ENCODE measurements around the gene CDH2. TPM values are rescaled to one million over a fixed set of nuclear protein-coding genes. Genes with fewer than 3 reads are reported as not detected.

Gene CDH2
- total RNA-seq, 1 donor from 2014 or later, result 22.8 TPM

- no peaks in the 10 kb centered on the region for H3K4me1 ChIP-seq
- intact Hi-C loops (cut with DNase I), result no loop called here
- H3K36me3 ChIP-seq, result no peaks in the 10 kb centered on the region
- TF ChIP-seq CTCF (IDR thresholded peaks at IDR 0.05), result no peak
- H3K4me3 ChIP-seq, result no peak overlapping the region
- no peak overlapping the region for H3K27ac ChIP-seq
- H3K27me3 ChIP-seq, result no peaks in the 10 kb centered on the region
- H3K9me3 ChIP-seq, result no peaks in the 10 kb centered on the region
- DNase-seq (ENCODE audit: low spot score in 2 of 2), result no peak
These were observed 142.4 kb downstream of the CDH2 start for GRCh38 chr18:28034567-28034966.

GRCh38 chr18:28032177-28032576 lies 144.8 kb downstream of the CDH2 start:
- Histone ChIP-seq H3K36me3 (no peaks in the 10 kb centered on the region), H3K27me3 (no peaks in the 10 kb centered on the region), H3K9me3 (no peaks in the 10 kb centered on the region), H3K4me1 (no peaks in the 10 kb centered on the region), H3K4me3 (no peak overlapping the region), H3K27ac (no peak overlapping the region)
- no peak for DNase-seq (ENCODE audit: low spot score in 2 of 2)
- intact Hi-C loops (cut with DNase I), result no loop called here
- no peak for TF ChIP-seq CTCF (IDR thresholded peaks at IDR 0.05)

DNA sequence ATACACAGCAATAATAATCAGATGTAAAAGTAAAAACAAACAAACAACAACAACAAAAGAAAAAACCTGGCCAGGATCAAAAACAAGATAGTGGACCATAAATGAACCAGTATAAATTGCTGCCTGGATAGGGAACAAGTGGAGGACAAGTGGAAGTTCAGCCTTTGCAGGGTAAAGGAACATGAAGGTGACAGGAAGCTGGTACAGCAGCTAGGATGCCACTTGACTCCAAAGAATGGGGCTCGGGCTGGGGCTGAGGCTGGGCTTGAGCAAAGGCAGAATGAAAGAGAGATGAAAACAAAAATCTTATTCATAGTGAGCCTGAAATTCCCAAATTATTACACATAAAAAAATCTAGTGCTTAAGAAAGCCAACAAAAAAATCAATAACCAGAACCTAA lies 146.5 kb downstream of the CDH2 start:
- Histone ChIP-seq H3K4me1 (no peaks in the 10 kb centered on the region), H3K27me3 (no peaks in the 10 kb centered on the region), H3K27ac (no peak overlapping the region), H3K9me3 (no peaks in the 10 kb centered on the region), H3K4me3 (no peak overlapping the region), H3K36me3 (no peaks in the 10 kb centered on the region)
- TF ChIP-seq CTCF (IDR thresholded peaks at IDR 0.05), result no peak
- no peak for DNase-seq (ENCODE audit: low spot score in 2 of 2)
- intact Hi-C loops (cut with DNase I), result no loop called here

GRCh38 chr18:28027755-28028154 lies 149.2 kb downstream of the CDH2 start:
- H3K4me1 ChIP-seq, result no peaks in the 10 kb centered on the region
- intact Hi-C loops (cut with DNase I), result no loop called here
- H3K36me3 ChIP-seq, result no peaks in the 10 kb centered on the region
- no peaks in the 10 kb centered on the region for H3K9me3 ChIP-seq
- no peaks in the 10 kb centered on the region for H3K27me3 ChIP-seq
- TF ChIP-seq CTCF (IDR thresholded peaks at IDR 0.05), result no peak
- H3K4me3 ChIP-seq, result no peak overlapping the region
- DNase-seq (ENCODE audit: low spot score in 2 of 2), result no peak
- no peak overlapping the region for H3K27ac ChIP-seq

- no peak for DNase-seq (ENCODE audit: low spot score in 2 of 2)
- intact Hi-C loops (cut with DNase I), result no loop called here
- H3K27ac ChIP-seq, result no peak overlapping the region
- no peaks in the 10 kb centered on the region for H3K27me3 ChIP-seq
- no peaks in the 10 kb centered on the region for H3K4me1 ChIP-seq
- H3K36me3 ChIP-seq, result no peaks in the 10 kb centered on the region
- no peak for TF ChIP-seq CTCF (IDR thresholded peaks at IDR 0.05)
- no peak overlapping the region for H3K4me3 ChIP-seq
- H3K9me3 ChIP-seq, result no peaks in the 10 kb centered on the region
These were observed 157.4 kb downstream of the CDH2 start for GRCh38 chr18:28019425-28020108.

- no peak for TF ChIP-seq CTCF (IDR thresholded peaks at IDR 0.05)
- Histone ChIP-seq H3K27me3 (no peaks in the 10 kb centered on the region), H3K4me1 (no peaks in the 10 kb centered on the region), H3K4me3 (no peak overlapping the region), H3K9me3 (no peaks in the 10 kb centered on the region), H3K27ac (no peak overlapping the region), H3K36me3 (no peaks in the 10 kb centered on the region)
- DNase-seq (ENCODE audit: low spot score in 2 of 2), result no peak
- intact Hi-C loops (cut with DNase I), result no loop called here
These were observed 158.6 kb downstream of the CDH2 start for GRCh38 chr18:28018351-28018750.
